HG03108 (cell line): ENCODE results near the gene HTRA1.

Source experiments
- ATAC-seq: cut with Tn5 transposase; IDR thresholded peaks from one replicate; pipeline ENCODE4 v1.9.1; 2021; ENCODE audit warnings: moderate library complexity; ENCODE audit not compliant: unreplicated experiment

Gene HTRA1

DNA sequence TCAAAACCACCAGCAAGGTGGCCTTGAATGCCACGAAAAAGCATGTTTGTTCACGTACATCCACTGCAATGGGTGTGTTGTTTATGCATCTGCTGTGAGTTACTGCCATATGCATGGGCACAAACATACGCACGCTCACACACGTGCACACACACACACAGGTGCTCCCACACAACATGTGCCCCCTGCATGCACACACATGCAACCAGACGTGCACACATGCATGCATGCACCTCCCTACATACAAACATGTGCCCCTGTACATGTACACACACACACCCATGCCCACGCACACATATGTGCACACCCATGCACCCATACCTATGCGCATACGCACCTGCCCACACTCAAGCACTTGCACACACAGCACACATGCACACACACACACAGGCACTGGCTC, 89.1 kb downstream of the HTRA1 start:
- ATAC-seq: no peak

GRCh38 chr10:122550983-122551382, 89.6 kb downstream of the HTRA1 start:
- ATAC-seq: no peak

DNA sequence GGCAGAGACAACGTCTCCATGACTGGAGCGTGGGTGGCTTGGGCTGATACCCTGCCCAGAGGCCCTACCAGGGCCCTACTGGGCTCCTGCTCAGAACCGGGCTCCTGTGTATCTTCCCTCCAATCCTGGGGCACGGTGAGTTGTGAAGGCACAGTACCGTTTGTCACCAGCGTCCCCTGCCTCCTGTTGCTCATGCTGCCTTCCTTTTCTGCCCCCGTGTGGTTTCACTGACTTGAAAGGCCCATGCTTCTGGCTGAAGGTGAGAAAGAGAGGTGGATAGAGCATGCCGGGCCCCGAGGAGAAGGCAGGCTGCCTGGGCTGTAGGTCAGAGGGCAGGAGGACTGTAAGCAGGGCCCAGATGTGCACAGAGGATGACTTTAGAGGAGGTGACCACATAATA, 90.1 kb downstream of the HTRA1 start:
- no peak for ATAC-seq

DNA sequence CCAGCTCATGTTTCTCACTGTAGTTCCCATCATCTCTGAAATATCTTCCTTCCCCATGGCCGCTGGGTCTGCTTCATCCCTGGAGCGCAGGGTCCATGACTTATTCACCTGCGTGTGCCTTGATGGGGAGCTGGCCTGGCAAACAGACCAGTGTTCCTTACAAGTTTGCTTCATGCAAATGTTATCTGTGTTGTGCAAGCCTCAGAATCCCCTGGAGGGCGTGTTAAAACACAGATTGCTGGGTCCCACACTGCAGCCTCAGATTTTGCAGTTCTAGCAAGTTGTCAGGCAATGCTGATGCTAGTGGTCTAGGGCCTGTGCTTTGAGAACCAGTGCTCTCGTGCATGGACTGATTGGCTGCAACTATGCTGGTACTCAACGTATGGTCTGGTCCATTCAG, 92.0 kb downstream of the HTRA1 start:
- no peak for ATAC-seq

GRCh38 chr10:122554131-122555036, 93.0 kb downstream of the HTRA1 start:
- no peak for ATAC-seq

DNA sequence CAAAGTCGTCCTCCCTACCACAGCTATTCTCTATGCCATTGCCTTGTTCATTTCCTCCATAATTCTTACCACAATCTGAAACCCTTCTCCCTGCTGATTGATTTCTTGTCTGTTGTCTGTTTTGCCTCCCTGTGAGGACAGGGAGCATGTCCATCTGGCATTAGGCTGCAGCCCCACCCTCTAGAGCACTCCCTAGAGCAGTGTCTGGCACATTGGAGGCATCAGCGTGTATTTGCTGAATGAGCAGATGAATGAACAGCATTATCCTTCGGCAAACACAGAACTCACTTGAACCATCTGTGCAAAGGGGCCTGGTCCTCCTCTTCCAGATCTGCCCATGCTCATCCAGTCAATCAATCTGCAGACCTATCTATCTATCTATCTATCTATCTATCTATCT, 94.1 kb downstream of the HTRA1 start:
- no peak for ATAC-seq

DNA sequence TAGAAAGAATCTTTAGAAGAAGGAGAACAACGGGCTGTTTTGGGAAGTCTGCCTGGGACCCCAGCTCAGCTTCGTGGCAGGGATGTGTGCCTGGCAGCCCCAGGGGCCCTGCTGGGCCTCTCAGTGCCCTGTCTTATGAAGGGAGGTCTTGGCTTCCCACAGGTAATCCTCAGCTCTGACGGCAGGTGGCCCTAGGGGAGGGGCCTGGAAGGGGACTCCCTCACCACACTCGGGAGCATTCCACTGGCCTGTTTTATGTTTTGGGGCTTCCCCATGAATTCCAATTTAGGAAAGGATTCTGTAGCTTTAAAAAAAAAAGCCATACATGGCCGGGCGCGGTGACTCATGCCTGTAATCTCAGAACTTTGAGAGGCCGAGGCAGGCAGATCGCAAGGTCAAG, 96.2 kb downstream of the HTRA1 start:
- ATAC-seq: no peak

- no peak for ATAC-seq
These were observed 97.1 kb downstream of the HTRA1 start for GRCh38 chr10:122558452-122558851.

GRCh38 chr10:122559228-122559627, 97.9 kb downstream of the HTRA1 start:
- ATAC-seq: no peak

- no peak for ATAC-seq
These were observed 99.0 kb downstream of the HTRA1 start, which contains the start of gene DMBT1 for GRCh38 chr10:122560279-122560804. TSS of gene DMBT1 (plus strand) at chr10:122560754. CDS start at chr10:122560771, 17 bp downstream.

DNA sequence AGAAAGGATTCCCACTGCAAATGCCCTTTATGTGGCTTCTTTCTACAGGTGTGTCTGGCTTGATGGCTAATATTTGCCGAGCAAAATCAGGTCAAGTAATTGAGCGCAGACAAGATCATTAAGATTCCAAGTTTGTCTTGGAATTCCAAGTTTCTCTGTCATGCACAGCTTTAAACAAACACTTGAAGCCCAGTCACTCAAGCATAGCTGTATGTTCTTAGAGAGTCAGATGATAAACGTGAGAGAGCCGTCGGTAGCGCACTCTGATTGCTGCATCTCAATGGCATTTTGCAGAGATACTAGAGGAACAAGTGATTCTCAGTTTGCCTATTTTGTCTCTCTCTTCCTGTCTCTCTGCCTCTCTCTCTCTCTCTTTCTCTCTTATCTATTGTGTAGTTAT, 99.9 kb downstream of the HTRA1 start:
- no peak for ATAC-seq

DNA sequence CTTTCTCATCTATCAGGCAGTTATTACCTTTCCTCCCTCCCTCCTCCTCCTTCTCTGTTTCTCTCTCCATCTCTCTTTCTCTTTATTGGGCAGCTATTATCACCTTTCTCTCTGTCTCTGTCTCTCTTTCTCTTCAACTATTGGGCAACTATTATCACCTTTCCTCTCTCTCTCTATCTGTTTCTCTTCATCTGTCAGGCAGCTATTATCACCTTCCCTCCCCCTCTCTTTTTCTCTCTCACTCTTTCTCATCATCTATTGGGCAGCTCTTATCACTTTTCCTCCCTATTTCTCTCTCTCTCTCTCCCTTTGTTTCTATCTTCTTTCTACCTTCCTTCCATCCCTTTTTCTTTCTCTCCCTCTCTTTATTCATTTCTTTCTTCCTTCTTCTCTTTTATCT, 100.4 kb downstream of the HTRA1 start:
- ATAC-seq: no peak
